HG03175 (cell line): Measurements from ENCODE around the gene RETREG2.

Experiments used
- ATAC-seq: cut with Tn5 transposase; IDR thresholded peaks from one replicate; pipeline ENCODE4 v1.9.1; 2021; ENCODE audit warnings: mild to moderate bottlenecking, moderate library complexity; ENCODE audit not compliant: unreplicated experiment

Gene RETREG2

DNA sequence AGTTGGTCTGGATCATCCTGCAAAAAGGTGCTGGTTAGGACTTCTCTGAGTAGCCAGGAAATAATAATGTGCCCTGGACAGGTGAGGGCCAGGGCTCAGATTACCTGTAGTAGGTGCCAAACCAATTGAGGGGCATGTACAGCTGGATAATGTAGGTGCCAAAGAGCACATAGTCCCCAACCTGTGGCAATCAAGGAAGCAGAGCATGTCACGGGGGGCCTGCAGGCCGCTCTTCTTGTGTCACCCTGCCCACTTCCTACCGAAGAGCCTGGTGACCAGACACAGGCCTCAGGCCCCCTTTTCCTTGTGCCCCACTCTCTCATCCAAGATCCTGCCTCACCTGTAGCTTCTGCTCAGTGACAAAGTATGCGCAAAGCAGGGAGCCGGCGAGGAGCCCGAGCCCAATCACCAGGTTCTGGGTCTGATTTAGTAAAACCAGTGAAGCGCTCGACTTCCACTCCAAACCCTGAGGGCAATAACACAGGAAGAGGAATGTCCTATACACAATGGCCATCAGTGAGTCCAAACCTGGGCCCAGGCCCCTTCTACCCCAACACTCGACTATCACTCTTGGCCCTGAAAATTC is 35.5 kb downstream of the RETREG2 start:
- no peak for ATAC-seq

GRCh38 chr2:219214141-219214540 is 36.1 kb downstream of the RETREG2 start:
- ATAC-seq = no peak

DNA sequence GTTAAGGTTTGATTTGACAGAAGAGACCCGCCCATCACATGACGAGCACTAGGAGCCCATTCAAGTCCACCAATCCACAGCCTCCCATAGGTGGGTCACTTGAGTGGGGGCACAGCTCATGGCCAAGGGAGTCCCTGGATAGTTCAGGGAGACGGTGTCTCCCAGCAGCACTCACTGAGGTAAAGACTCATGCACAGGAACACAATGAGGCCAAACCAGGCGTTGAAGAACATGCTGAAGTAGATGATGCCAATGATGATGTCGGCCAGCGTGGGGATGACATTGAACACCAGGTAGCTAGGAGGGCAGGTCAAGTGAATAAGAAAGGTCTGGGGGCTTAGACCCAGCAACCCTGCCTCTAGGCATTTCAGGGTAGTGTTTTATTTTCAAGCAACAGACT is 36.7 kb downstream of the RETREG2 start:
- ATAC-seq = no peak

GRCh38 chr2:219215871-219216534 is 37.9 kb downstream of the RETREG2 start:
- ATAC-seq = no peak

GRCh38 chr2:219216535-219216915 is 38.5 kb downstream of the RETREG2 start:
- ATAC-seq = no peak

- ATAC-seq = peak; percentile 32
Measured at GRCh38 chr2:219218217-219218731, 40.2 kb downstream of the RETREG2 start.

DNA sequence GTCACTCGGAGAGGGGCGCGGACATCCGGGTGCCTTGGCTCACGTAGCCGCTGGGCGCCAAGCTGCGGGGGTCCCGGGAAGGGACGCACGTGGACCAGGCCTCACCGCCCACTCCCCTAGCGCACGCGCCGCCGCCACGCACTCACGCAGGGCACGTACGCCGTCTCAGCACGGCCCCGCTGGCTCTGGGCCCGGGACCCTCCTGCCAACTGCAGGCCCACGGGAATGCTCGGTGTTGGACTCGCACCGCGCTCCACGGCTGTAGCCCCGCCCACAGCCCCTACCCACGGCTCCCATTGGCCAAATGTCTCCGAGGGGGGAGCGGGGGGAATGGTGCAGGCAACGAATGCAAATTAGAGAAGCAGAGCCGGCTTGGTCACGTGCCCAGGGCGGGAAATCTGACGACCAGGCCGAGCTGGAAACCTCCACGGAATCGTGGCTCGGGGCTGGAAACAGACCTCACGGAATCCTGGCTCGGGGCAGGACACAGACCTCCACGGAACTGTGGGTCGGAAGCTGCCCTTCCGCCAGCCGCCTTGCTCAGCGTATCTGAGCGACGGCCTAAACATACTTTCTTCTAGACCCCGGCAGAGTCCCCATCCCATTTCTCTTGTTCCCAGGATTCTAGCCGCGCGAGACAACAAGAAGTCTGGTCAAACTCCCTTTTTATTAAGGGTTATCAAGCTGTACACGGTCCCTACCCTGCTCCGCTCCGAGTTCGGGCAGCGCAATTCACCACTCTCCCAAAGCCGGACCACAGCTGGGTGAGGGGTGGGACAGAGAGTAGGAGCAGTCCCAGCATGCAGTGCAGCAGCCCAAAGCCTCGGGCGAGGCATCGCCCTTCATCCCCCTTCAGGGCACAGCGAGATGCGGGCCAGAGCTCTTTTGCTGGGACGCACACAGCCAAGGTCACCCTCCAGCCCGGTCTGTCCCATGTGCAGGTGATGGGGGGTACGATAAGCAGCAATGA is 40.9 kb downstream of the RETREG2 start, which contains the start of gene ABCB6:
Gene ABCB6 (minus strand): TSS at position 227 of the 970 bp plus-strand sequence. CDS start 285 bp downstream, outside the sequence.
- peak; percentile 85 for ATAC-seq

DNA sequence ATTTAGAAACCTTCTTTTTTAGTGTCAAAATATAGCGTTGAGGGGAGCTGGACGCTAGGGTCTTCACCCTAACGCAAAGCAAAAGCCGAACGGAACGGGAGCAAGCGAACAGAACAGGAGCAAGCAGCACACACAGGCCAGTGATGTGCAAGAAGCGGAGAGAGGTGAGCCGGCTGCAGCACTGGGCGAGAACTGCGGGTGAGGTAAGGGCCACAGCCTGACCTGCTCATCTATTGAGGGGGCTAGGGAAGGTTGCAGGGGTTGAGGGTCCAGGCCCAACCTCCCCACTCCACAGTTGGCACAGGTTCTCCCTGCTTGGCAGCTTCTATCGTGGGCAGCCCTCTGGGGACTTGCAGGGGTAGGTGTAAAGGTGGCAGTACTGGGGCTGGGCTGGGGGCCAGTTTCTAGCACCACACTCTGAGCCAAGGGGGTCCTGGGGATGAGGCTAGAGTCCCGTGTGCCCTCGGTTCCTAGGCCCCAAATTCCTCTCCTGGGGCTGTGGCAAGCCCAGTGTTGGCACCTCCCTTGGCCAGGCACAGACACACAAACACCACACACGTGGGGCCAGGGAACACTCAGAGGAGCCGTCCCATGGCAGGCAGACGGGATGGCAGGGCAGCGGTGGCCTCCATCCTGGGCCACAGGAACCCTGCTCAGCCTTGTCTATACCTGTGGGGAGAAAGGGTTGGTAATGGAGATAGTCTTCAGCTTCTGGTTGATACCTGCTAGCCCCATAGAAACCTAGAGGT is 41.9 kb downstream of the RETREG2 start:
- ATAC-seq = no peak

GRCh38 chr2:219220652-219221402 is 42.8 kb downstream of the RETREG2 start:
- ATAC-seq = no peak

GRCh38 chr2:219221957-219222518 is 44.0 kb downstream of the RETREG2 start:
- no peak for ATAC-seq

DNA sequence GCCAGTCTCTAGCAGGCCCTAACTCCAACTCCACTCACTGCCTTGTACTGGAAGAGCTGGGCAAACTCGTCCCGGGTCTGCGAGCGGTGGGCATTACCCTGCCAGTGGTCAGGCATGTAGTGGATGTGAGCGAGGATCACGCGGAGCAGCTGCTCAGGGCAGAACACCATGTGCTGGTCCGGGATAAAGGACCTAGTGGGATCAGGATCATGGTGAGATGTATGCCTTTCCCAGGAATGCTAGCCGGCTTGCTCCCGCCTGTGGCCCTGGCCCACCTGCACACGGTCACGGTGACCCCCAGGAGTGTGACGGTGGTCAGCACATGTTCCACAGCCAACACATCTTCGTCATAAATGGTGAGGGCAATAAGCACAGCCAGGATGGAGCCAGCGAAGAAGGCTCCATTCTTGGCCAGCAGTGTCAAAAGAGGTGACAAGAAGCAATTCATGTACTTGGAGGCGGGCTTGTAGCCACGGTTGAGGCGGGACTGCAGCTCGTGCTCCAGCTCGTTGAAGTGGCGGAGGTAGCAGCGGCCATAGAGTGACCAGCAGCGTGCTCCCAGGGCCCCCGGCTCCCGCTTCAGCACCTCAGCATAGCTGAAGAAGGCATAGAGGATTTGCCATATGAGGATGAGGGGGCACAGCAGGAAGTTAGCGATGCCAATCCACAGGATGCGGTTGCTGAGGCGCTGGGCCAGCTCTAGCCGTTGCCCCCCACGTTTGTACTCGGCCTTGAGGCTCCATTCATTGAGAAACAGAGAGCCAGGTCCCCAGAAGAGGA is 45.9 kb downstream of the RETREG2 start:
- no peak for ATAC-seq

- no peak for ATAC-seq
Measured at GRCh38 chr2:219225350-219225749, 47.3 kb downstream of the RETREG2 start.

DNA sequence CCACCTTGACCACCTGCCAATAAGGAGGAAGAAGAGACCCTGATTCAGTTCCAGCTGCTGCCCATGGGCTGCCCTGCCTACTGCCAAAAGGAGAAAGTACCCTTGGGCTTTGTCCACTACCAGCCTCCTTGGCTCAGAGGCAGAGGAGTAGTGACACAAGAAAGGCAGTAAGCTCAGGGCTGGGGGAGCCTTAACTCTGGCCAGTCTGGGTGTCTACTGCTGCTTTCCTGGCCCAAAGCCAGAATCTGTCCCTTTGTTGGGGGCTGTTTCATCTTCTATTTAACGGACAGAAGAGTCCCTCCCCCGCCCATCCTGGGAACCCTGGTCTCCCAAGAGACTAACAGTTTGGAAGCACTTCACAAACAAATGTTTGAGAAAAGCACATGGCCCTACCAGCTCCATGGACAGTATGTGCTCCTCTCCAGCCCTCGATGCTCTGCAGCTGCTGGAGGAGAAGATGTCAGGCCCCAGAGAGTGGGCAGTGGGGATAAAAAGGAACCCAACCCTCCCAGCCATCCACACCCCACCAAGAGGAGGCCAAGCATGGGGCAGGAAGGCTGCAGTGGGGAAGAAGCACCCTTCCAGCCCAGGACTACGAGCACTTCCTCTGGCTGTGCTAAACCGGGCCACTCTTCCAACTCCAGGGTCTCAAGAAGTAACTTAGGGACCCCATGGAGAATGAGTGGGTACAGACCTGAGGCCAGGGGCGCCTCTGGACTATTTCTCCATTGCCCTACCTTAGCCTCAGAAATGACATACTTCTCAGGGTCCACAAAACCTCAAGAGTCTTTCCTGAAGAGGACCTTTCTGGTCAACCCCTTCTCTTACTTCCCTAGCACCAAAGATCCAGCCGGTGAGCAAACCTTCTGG is 50.2 kb downstream of the RETREG2 start:
- ATAC-seq = no peak

DNA sequence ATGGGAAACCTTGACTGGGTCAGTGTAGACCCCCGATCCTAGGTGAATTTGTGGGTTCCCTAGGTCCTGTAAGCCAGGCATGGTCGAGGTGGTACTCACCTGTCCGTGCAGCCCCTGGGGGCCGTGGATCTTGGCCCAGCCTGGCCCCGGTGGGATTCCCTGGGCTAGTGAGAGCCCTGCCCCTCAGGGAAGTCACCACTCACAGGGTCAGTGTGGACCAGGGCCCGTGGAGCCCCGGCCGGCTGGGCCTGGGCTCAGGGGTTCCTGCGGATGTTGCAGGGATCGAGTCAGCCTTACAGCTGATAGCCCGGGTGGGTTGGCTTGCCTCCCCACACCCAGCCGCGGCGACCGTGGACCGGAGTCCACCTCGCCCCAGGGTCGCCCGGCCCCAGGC is 50.8 kb downstream of the RETREG2 start:
- ATAC-seq = peak; percentile 7

- peak; percentile 98 for ATAC-seq
Measured at GRCh38 chr2:219229305-219230058, 51.4 kb downstream of the RETREG2 start, which contains the start of the genes ANKZF1 and ATG9A. ANKZF1 (plus strand) TSS chr2:219229806; CDS start chr2:219230258, 452 bp downstream. ATG9A (minus strand) TSS chr2:219229636; CDS start chr2:219228024, 1,612 bp downstream.

DNA sequence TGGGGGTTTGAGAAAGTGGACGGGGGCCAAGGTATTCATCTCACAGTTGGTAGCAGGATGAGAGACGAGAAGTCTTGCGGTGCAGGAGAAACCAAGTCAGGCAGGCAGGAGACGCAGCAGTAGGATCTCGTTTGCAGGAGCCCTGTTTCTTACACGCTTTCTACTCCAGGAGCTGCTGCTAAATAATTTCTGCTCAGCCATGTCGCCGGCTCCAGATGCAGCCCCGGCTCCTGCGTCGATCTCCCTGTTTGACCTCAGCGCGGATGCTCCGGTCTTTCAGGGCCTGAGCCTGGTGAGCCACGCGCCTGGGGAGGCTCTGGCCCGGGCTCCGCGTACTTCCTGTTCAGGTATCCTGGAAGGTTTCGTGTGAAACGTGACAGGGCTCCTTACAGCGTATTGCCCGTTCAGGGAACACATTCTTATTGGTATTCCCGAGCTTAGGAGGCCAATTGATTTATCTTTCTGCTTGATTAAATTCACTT is 52.0 kb downstream of the RETREG2 start:
- ATAC-seq = no peak

- no peak for ATAC-seq
Measured at GRCh38 chr2:219234331-219234730, 56.3 kb downstream of the RETREG2 start.
